DMS153 treated with DMSO at 0.1 percent for 48 hours (cell line): Measurements from ENCODE around the gene ETNK1.
"Not testable (repeated sequence)": the region's sequence is repeated elsewhere in the genome, so short reads cannot be mapped to it uniquely, and the experiment has no call there.

Experiments
- DNase-seq: peaks from one replicate; lab custom pipeline; 2025; ENCODE audit not compliant: unreplicated experiment; lab: John Stamatoyannopoulos, UW

ETNK1 gene

GRCh38 chr12:22687361-22688076, 62.5 kb downstream of the ETNK1 start:
- no peak for DNase-seq

DNA sequence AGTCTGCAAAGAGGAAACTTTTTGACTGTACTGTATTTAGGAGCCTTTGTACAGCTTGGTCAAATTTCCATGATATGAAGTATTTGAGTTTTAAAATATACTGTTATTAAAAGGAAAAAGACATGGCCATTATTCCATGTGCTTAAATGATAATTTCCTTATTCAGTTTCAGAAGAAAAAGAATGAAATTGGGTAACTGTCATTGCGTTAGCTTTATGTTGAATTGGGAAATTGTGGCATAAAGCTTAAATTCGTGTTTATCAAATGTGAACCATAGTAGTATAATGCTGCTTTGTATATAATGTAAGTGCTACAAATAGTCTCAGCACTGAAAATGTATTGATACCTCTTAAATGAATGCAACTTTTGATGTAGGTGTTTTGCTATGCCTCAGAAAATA, 64.9 kb downstream of the ETNK1 start:
- DNase-seq: no peak

- DNase-seq: no peak
These were observed 66.3 kb downstream of the ETNK1 start for GRCh38 chr12:22691319-22691718.

DNA sequence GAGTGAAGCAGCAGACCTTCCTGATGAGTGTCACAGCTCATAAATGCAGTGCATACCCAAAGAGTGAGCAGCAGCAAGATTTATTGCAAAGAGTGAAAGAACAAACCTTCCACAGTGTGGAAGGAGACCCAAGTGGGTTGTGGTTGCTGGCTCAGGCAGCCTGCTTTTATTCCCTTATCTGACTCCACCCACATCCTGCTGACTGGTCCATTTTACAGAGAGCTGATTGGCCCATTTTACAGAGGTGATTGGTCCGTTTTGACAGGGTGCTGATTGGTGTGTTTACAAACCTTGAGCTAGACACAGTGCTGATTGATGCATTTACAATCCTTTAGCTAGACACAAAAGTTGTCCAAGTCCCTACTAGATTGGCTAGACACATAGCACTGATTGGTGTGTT, 67.5 kb downstream of the ETNK1 start:
- DNase-seq: not testable (repeated sequence)

DNA sequence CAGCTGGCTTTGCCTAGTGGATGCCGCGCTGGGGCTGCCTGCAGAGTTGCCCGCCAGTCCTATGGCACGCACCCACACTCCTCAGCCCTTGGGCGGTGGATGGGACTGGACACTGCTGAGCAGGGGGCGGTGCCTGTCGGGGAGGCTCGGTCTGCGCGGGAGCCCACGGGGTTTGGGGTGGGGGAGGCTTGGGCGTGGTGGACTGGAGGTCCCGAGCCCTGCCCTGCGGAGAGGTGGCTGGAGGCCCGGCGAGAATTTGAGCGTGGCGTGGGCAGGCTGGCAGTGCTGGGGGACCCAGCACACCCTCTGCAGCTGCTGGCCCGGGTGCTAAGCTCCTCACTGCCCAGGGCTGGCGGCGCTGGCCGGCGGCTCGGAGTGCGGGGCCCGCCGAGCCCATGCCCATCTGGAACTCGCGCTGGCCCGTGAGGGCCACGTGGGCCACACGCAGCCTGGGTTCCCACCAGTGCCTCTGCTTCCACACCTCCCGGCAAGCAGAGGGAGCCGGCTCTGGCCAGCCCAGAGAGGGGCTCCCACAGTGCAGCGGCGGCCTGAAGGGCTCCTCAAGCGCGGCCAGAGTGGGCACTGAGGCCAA, 68.1 kb downstream of the ETNK1 start:
- no peak for DNase-seq

DNA sequence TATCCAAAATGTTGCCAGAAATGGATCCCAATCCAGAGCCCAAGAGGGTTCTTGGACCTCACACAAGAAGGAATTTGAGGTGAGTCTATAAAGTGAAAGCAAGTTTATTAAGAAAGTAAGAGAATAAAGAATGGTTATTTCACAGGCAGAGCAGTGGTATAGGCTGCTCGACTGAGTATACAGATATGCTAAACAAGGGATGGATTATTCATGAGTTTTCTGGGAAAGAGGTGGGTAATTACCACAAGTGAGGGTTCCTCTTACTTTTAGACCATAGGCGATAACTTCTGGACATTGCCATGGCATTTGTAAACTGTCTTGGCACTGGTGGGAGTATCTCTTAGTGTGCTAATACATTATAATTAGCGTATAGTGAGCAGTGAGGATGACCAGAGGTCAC, 73.6 kb downstream of the ETNK1 start:
- no peak for DNase-seq

DNA sequence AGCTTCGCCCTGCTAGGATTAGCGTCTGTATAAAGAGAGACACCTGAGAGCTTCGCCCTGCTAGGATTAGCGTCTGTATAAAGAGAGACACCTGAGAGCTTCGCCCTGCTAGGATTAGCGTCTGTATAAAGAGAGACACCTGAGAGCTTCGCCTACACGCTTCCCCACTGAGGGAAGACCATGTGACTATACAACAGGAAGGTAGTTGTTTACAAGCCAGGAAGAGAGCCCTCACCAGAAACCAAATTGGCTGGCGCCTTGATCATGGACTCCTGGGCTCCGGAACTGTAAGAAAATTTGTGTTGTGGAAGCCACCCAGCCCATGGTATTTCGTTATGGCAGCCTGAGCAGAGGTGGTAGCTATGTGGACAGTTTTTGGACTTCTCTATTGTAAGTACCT, 74.7 kb downstream of the ETNK1 start:
- DNase-seq: peak; percentile 81

DNA sequence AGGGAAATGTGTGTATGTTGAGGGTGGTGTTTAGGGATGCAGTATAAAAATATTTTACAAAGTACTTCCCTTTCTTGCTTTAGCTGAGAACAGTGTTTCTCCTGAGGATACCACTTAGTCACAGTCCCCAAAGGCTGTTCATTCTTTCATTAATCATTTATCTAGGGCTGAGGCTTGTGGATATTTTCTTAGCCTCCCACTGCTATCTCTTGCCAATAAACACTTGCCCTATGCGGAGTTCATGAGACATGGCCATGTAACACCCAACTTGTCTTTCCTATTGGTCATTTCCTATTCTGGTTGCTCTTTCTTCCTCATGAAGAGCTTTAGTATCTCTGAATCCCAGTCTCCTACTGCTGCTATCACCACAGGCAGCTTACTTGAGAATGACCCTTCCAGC, 75.1 kb downstream of the ETNK1 start:
- DNase-seq: no peak

- DNase-seq: not testable (repeated sequence)
These were observed 76.3 kb downstream of the ETNK1 start for GRCh38 chr12:22701216-22701809.

DNA sequence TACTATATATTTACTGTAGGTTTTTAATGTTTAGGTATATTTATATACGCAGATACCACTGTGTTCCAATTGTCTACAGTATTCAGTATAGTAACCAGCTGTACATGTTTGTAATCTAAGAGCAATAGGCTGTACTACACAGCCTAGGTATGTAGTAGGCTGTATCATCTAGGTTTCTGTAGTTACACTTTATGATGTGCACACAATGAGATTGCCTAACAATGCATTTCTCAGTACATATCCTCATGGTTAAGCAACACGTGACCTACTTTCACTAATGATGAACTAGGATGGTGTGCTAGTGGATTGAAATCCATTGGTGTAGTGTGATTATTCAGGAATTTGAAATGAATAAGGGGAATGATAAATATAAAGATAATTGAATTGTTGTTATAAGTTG, 77.7 kb downstream of the ETNK1 start:
- no peak for DNase-seq

DNA sequence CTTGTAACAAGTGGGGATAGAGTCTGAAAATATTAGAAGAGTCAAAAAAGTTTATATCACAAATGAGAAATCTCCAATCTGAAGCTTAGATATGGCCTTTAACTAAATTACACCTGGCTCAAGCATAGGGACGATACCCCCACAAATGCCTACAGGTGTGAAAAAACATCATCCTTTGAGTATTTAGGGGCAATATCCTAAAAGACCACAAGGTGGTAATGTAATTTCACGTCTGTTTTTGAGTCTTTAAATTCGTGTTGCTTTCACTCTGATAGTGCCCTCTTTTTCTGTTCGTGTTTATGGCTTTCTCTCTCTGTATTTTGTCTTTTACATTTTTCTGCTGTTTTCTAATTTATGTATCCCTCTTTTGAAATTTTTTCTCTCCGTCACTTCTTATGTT, 84.3 kb downstream of the ETNK1 start:
- DNase-seq: no peak

DNA sequence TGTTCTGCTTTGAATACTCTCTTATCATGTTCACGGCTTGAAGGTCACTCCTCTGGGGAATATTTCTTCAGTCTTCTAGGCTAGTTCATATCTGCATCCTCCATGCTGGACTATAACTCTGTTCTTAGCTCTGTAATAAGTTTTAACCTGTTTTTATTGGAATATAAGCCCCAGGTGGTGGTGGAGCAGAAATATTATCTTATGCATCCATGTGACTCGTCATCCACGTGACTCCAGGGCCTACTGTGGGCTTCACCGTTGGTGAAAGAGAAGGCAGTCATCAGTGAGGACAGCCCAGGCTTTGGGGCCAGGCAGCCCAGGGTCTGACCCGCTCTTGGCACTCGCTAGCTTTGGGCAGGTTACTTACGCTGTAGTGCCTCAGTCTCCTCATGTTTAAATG, 87.1 kb downstream of the ETNK1 start:
- DNase-seq: no peak

DNA sequence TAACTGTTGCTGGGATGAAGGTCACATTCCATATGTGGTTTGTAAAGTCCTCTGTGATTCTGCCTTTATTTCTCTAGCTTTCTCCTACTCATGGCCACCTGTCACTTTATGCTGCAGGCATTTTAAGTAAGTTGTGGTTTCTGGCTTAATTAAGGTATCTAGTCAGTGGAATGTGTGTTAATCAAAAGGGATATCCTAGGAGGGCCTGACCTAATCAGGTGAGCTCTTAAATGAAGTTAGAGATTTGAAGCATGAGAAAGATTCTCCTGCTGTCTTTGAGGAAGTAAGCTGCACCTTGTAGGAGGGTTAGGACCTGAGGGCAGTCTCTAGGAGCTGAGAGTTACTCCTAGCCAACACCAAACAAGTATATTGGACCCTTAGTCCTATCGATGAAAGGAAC, 90.3 kb downstream of the ETNK1 start:
- DNase-seq: no peak

- DNase-seq: no peak
These were observed 94.8 kb downstream of the ETNK1 start for GRCh38 chr12:22719745-22720144.

- DNase-seq: no peak
These were observed 97.1 kb downstream of the ETNK1 start for GRCh38 chr12:22722081-22722480.

GRCh38 chr12:22722779-22723178, 97.8 kb downstream of the ETNK1 start:
- no peak for DNase-seq

- DNase-seq: no peak
These were observed 104.0 kb downstream of the ETNK1 start for GRCh38 chr12:22728987-22729386.

DNA sequence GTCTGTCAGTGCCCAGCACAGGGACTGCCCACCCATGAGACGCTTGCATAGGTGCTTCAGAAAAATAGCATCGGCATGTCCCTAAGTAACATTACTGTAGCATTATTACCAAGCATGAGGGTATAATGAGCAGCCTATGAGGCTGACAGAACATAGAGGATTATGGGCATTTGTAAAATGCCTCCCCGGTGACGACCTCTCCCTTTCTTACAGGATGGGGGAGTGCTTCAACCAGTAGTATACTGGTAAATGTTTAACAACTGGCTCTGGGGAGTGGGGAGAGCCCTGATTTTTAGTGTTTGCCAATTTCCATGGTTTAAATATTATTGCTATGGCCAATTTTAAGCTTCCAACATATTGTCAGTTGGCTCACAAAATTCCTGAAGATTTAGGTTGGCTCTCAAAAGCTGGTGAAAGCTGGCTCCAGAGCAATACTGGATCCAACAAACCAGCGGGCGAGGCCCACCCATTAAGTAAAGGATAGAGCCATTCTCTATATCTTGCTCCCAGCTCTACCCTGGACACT, 104.5 kb downstream of the ETNK1 start:
- no peak for DNase-seq

DNA sequence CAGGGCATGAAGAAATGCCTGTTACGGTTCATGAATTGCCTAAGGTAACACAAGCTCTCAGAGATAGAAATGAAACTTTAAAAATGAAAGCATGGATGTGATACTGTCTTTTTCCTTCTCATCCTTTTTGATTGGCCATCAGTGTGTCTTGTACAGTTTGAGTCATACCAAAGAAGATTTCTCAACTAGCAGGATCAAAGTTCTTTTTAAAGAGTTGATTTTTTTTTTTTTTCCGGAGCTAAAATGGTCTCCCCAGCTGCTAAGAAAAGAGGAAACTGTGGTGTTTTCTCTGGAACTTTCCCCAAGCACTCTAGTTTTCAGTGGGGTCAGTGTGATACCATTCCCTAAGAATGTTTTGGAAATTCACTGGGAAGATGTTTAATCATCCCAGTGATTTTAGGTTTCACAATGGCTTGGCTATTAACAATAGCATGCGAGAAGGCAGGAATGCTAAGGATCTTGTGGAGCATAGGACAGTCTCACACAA, 105.0 kb downstream of the ETNK1 start:
- DNase-seq: no peak

GRCh38 chr12:22731236-22731635, 106.3 kb downstream of the ETNK1 start:
- DNase-seq: no peak

- no peak for DNase-seq
These were observed 108.8 kb downstream of the ETNK1 start for GRCh38 chr12:22733756-22734155.

DNA sequence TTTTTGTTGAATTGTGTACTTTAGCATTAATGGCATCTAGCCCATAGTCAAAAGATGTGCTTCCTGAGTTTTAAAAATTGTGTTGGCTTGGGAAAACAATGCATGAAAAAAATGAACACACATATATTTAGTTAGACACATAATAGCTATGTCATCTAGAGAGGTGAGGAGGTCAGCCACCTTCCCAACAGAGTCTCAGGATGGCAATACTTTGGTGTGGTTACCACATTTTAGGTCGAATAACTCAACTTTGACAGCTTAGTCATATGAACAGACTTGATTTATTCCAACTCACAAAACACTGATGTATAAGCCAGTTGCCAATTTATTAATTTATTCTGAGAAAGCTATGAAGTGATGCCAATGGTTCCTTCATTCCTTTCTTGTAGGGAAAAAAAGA, 114.0 kb downstream of the ETNK1 start:
- no peak for DNase-seq
